NCI-H1105 (cell line): ENCODE results near the gene ATXN7.

ENCODE experiments used
- DNase-seq: peaks from one replicate; lab custom pipeline; 2025; lab: John Stamatoyannopoulos, UW

The ATXN7 gene

DNA sequence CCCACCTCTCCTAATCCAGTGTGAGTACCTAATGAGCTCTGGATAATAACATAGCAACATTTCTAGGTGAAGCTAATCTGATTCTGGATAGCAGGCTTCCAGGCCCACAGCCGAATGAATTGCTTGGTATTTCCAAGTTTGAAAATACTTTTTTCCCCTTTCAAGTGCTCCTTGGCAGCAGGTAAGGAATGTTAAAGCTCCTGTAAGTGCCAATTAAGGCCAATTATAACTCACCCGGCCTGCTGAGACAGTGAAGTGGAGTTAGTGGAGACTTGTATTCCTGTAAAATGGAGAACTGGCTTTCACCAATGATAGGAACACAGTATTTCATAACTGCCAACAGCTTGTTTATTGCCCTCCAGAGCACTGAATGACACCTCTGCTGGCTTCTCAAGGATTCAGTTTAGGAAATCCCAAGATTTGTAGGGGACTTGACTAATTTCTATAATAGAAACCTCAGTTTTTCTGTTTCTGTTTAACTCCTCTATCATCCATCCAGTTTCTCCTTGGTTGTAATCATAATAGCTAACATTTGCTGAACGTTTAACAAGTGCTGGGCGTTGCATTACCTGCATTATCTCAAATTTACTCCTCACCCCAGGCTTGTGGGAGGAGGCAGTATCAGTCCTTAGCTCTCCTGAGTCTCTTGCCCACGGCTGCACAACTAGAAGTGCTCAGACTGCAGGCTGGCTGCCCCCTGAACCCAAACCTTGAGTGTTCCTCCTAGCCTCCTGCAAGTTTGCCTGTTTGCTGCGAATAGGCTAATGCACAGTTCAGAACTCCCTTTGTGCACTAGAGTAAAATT, 101.2 kb downstream of the ATXN7 start:
- DNase-seq: no peak

DNA sequence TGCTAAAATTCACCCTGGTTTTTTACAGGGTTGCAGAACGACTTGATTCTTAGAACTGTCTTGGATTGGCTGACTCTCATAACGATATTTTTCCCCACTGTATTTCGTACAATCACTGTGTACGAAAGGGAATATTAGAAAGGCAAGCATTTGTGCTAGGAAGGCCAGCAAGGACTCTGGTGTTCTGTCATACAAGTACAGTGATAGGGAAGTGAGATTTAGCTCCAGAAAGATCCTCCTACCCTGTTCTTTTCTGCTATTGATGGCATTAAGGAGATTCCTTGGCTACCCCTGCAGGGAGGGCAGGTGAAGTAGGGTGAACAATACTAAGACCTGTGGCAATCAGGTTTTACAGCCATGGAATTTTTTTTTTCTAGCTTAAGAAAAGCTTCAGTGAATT, 102.3 kb downstream of the ATXN7 start:
- no peak for DNase-seq

DNA sequence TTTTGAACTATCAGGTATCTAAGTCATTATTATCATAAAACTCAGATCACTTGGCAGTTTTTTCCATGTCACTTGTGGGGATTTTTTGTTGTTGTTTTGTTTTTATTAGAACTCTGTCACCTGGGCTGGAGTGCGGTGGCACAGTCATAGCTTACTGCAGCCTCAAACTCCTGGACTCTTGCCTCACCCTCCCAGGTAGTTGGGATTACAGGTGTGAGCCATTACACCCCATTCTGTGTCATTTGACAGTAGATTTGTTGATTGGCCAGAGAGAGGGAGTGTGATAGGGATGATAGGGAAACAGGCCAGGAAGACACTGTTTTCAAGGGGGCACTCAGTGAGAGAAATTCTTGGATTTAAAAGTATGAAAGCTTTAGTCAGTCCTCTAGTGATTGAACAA, 103.2 kb downstream of the ATXN7 start:
- DNase-seq: no peak

DNA sequence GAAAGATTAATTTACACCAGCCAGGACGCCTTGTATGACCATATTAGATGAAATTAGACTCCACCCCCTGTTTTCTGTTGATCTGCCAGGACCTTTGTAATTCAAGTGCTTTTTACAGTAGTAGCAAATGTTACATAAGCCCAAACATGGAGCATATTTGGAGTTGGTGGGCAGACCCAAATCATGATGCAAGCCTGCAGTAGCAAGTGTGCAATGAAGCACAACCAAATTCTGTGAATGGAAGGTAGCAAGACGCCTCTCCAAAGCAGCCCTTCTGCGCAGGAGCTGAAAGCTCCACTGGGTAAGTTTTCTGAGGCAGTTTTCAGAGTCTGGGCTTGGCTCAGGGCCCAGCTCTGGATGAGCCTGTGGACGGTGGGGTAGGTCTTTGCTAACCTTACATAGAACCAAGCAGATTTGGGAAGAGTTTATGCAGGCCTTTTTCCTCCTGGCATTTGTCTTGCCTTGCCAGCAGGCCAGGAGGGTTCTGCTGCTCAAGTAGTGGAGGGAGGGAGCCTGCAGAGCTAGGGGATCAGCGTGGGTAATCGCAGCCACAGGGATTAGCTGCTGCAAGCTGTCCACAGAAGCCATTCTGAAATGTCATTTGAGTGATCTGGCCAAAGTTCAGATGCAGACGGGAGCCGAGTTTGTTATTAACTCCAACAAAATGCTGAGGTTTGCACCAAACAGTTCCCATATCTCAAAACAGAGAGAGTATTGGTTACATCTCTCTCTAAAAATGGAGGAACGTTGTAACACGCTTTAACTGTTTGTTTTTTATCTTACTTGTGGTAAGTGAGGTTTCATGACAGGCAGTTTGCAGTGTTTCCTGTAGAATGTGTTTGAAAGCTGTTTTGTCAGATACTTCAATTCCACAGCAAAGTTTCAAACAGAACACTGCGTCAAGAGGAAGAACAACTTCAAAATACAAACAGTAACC, 104.3 kb downstream of the ATXN7 start:
- DNase-seq: no peak

DNA sequence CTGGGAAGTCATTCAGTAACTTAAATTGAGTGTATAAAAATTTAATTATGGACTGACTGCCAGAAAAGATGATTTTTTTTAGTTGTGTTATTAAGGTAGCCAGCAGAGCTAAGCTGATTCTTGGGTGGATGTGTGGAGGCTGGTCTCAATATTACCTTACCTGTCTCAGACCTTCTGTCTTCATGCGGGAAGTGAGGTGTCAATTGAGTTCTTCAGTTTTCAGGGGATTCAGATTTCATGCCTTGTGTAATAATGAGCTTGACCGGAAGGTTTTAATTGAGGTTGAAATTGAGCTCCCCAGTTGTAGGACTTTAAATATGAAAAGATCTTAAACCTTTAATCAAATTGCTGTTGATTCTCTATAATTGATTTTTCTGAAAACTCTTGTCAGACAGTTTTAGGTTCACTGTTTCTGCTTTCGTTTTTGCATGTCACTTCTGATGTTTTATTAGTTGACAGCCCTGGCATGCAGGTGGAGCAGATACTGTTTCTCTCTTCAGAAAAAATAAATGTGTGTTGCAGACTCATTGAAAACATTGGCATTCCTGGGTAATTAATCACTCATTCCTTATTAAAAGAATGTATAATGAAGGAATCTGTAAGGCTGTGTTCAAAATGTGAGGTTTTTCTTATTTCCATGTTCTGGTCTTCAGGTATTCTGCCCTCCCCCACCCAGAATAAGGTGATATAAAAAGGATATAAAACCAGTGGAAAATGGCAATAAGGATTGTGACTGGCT, 105.1 kb downstream of the ATXN7 start:
- DNase-seq: no peak

DNA sequence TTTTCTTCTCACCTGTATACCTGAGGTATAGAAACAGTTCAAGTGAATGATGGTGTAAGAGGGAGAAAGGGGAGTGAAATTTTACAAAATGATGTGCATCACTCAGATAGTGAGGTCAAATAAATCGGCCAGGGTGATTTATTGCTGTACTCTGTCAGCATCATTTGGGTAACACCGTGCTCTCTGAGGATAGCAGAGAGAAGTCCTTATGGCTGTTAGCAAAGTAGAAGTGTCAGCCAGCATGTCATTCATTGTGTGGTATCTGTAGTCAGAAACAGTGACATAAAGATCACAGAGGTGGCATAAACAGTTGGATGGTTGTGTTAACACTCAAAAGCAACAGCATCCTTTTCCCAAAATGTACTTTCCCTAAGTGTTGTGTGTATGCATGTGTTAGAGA, 106.2 kb downstream of the ATXN7 start:
- no peak for DNase-seq

DNA sequence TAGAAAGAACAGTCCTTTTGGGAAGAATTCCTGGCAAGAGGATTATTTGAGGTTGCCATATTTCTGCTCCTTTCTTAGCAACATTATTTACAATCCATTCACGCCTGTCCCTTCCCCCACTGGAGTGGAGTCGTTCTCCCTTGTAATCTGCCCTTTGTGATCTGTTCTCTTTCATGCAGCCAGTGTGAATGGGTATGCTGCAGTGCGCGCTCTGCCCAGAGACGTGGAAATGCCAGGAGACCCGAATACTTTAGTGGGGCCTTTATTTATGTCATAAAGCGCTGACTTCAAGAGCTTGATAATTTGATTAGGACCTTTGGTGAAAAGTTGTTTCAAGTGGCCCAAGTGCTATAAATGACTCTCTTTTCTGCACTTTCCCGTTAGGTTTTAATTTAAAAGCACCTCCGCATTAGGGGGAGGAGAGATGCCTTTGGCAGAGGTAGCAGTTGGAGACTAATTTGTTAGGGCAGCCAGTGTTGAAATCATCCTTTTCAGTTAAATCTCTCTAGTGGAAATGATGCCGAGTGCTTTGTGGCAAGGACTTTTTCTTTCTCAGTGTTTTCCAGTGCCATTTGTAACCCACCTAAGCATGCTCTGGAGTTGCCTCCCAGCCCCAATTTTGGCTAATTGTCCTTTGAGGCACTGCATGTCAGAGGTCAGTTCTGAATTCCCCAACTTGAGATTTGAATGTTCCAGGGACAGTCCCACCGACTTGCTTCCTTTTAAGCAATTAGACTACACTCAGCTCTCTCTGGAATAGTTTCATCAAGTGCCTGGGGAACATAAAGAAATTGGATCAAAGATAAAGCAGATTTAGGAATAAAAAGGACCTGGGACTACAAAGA, 107.2 kb downstream of the ATXN7 start:
- no peak for DNase-seq

DNA sequence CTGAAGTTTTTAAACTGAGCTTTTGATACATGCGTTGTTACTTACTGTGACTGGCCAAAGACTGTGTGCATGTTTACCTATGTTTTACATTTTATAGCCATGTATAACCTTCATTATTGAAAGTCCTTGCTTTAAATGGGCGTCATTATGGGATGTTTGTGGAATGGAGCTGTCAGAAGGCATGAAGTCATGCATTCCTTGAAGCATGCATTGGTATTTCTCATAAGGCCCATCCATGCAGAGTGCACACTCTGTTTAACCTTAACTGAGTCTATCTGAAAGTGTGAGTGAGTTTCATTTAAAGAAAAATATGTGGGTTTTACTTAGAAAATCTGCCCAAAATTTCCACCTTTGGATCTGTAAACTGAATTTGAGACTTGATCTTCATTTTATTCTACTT, 108.5 kb downstream of the ATXN7 start:
- DNase-seq: no peak

DNA sequence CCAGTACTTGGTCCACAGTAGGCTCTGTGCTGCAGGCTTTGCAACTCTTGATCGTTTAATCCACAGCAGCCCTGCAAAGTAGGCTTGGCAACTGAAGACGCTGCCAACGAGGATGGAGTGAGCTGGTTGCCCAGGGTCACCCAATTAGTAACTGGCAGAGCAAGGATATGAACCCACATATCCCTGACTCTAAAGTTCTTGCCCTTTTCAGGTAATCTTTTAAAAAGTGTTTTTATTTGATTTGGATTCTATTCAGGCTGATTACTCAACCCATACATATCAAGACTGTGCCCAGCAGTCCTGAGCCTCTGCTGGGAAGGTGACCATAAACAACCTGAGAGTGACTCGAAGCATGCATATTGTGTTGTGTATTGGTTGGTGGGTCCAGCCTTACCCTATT, 109.3 kb downstream of the ATXN7 start:
- no peak for DNase-seq

DNA sequence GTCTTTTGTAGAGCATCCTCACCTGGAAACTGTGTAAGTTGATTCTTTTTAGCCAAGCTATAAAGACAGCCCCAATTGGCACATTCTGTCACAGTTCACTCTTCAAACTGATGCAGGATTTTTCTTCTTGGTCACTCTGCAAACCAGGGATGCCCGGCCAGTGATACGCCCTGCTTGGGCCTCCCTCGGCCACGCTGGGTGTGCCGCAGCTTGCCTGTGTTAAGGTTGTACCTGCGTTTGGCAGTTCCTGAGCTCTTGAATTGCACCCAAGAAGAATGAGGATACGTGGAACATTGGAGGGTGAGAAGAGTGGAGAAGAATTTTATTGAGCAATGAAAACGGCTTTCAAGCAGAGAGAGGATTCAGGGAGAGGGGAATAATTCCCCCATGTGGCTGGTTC, 109.7 kb downstream of the ATXN7 start:
- DNase-seq: no peak

DNA sequence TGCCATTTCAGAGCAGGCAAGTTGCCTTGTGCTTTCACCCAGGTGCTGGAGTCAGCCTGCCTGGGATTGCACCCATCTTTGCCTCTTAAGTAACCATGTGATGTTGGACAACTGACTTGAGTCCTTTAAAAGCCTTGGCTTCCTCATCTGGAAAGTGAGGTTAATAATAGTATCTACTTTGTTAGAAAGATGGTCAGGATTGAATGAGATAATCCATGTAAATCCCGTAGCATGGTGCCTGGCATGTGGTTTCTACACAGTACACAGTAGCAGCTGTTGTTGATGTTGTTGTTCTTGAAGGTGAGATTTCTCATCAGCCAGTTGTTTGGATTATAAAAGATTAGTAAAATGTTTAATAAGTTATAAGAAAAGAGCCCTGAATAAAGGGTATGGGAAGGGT, 110.8 kb downstream of the ATXN7 start:
- no peak for DNase-seq

DNA sequence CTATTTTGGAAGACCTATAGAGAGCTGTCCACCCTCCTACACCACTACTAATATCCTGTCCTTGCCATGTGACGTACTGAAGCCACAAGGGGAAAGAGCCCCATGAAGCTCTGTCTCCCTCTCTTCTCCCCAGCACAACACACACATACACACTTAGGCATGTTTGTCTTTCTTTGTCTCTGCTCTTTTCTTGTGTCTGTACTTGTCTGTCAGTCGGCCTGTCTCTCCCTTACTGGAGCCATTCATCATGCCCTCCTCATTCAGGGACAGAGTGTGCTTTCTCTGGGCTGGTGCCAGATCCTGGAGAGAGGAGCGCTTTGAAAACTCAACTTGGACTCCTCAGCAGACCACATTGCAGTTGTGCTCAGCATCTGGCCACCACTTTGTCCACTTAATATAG, 112.1 kb downstream of the ATXN7 start:
- DNase-seq: no peak

DNA sequence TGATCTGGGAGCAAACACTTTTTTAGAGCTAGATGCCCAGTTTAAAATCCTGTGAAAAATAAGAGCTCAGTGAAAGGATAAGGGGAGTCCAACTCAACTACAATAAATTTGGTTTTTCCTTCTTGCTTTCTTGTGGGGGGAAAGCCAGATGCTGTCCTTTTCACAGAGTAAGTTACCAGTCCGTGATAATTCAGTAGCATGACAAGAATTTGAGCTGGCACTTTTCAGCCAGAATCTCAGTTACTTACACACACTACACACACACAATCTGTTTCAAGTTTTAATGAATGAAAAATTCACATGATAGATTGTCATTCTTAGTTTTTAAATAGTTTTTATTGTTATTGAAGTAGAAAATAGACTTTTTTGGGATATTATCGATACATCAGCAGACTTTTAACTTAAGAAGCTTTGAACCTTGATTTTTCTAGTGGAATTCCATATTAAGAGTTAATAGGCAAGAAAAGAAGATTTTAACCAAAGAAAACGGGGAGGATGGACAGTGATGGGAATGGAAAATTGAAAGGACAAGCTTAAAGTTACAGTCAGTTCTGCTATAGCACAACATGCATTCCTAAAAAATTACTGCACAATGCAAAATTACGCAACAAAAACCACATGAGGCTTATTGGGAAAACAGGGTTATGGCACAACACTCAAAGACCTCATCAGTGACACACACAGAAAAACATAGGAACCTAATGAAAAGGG, 112.6 kb downstream of the ATXN7 start:
- DNase-seq: no peak

DNA sequence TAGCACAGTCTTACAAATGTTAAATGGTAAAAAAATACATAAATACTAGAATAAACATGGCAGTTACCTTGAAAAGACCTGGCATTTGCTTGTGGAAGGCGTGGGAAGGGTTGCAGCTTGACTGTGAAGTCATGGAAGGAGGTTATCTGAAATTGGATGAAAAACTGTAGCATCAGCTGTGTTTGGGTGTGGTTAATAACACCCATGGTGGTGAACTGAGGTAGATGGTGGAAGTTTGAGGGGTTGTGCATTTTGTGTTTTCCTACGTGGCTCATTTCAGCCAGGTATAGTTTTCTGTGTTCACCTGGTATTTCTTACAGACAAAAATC, 113.2 kb downstream of the ATXN7 start:
- DNase-seq: no peak

DNA sequence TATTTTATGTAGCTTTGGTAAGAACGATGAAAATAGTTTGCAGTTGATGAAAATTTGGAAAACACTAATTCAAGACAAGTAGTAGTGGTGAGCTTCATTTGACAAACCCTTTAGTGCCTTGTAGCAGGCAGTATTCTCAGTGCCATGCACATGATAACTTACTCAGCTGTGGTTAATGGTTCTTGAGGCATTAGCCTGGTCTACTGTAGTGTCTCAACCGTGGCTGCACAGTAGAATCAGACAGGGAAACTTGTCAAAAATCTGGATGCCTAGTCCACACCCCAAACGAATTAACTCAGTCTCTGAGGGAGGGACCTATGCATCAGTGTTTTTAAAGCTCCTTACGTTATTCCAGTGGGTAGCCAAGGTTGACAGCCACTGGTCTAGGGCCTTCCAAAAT, 114.2 kb downstream of the ATXN7 start:
- DNase-seq: no peak

DNA sequence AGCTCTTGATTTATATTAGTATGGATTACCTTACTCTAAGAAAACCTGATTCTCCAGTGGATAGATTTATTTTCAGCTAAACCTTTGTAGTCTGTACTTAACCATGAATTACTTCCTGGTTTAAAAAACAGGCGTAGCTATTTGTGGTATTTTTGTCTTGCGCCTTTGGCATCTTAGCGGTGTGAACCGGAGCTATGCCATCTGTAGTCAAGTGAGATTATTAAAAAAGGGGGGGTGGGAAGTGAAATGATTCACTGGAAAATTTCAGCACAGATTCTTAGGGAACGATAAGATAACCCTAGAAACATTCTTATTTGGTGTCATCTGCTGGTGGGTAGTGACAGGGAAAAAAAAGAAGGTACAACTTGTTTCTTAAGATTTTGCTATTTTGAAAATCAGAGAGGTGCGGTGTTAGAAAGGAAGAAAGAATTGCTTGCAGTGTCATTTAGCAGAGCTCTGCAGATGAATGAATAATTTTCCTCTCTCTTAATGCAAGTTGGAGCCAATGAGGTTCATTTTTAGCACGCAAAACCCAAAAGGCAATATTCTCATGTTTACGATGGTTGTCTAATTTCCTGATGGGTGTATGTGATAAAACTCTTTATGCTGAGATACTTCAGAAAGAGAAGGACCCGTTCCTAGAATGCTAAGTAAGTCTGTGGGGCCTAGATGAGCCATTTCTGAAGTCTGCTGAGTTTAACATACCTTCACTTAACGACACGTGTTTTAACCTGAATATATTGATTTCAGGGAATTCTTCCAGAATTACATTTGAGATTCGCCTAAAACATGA, 115.6 kb downstream of the ATXN7 start:
- no peak for DNase-seq

DNA sequence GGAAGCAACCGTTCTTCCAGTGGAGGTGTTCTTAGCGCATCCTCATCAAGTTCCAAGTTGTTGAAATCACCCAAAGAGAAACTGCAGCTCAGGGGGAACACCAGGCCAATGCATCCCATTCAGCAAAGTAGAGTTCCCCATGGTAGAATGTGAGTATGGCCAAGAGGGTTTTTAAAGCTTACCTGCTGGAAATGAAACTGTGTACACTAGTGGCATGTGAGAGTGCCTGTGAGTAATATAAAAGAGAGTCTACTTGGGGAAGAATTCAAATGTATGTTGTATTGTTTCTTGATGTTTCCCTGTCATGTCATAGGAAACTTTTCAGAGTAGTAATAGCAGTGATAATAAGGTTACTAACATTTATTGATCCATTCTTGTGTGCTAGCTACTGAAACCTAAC, 116.4 kb downstream of the ATXN7 start:
- no peak for DNase-seq

DNA sequence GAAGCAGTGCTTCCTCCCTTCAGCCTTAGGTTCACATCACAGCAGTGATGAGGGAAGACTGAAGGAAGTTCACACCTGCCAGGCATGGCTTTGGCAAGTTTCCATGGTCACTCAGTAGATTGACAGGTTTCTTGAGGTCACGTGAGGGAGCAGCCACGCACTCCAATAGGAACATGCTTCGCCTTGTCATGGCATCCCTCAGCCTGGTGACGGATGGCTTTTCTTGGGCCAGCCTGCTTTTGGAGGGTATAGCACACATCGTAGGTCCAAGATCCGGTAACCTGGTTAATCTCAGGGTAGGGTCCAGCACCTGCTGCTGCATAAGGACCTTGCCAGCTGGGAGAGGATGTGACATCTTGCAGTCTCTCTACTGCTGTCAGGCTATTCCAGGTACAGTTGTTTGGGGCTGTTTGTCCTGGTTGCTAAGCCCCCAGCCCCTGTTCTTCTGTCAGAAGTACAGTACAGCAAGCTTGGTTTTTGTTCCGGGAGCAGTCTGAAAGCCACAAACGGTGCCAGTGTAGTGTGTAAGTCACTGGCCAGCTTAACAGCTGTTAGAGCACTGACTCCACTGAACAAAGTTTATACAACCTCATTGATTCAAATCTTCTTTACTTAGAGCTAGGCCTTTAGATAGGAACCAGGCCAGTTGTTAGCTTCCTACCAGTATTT, 117.3 kb downstream of the ATXN7 start:
- no peak for DNase-seq

DNA sequence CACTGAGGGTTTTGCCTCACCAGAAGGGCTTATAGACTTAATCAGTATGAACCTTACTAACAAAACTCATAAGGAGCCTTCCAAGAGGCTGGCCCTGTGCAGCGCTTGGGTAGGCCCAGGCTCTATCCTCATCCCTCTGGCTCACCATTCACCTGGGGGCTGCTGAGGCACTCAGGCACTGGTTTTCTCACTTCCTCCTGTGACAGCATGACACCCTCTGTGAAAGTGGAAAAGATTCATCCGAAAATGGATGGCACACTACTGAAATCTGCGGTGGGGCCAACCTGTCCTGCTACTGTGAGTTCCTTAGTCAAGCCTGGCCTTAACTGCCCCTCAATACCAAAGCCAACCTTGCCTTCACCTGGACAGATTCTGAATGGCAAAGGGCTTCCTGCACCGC, 118.3 kb downstream of the ATXN7 start:
- DNase-seq: no peak

DNA sequence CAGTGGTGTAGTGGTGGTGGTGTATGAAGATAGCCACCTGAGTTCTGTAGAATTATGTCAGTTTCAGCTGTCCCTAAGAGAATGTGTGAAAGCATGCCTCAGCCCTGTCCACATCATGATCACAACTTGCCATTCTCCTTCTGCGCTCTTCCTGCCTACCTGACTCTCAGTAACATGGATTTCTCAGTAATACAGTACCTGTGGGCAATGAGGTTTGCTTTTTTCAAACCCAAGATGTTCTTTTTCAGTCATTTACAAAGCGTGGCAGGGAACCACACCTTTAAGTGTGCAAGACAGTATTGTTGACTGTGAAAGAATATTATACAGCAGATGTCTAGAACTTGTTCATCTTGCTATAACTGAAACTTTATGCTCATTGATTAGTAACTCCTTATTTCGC, 120.7 kb downstream of the ATXN7 start:
- no peak for DNase-seq
